K562 (cell line): ENCODE results near the gene SYS1. TPM values are rescaled to one million over a fixed set of nuclear protein-coding genes. Genes with fewer than 3 reads are reported as not detected.
A peak's percentile ranks its signal among the peaks of the same experiment; 100 is the strongest.

Experiments used
- ATAC-seq: fragments of 200-7000 bp; cut with Tn5 transposase; 3 replicates; pipeline ENCODE4 v1.9.1; 2020; ENCODE audit warnings: moderate library complexity
- BruUV-seq: library from RNA; stranded (reverse); fragments of 400-500 nt; replicated peaks from 2 replicates; lab custom pipeline; 2021; lab: Mats Ljungman, UMichigan
- CTCF ChIA-PET: fragments of 300-600 bp; formaldehyde crosslinking; extraction: SDS; loops from one replicate; lab custom pipeline; 2021; ENCODE audit warnings: low intra/inter-chr PET ratio; lab: Yijun Ruan, JAX
- POLR2A ChIA-PET: fragments of 300-600, 350-650 bp; sonication (Branson Sonifier 250); formaldehyde crosslinking; extraction: SDS; loops from one replicate; lab custom pipeline; 2021; ENCODE audit warnings: antibody characterized with exemption, inconsistent platforms; lab: Yijun Ruan, JAX
- DNase-seq, 4 experiments: peaks; one replicate each; pipeline versions ENCODE4 v3.0.0 to v3.0.0-alpha.2; 2011 to 2018; ENCODE audit warnings: low spot score in 3 of 4, mixed read lengths in 3 of 4; ENCODE audit errors: extremely low read depth in 1 of 4
- FAIRE-seq: peaks from 2 replicates; lab custom pipeline; 2011; peaks lifted over from hg19 to GRCh38; lab: Jason Lieb, UNC
- H2AFZ ChIP-seq: 2 replicates; pipeline ENCODE4 v1.6.0; 2011; ENCODE audit warnings: low read depth, low read length, control low read depth, inconsistent platforms
- H3K27ac ChIP-seq: fragments of 200-600 bp; 3 replicates; pipeline ENCODE4 v1.8.0; 2011; ENCODE audit warnings: low read depth, mild to moderate bottlenecking, control low read depth, inconsistent platforms, low read length, moderate library complexity, mixed read lengths; ENCODE audit errors: extremely low read depth
- H3K27me3 ChIP-seq, 2 experiments: fragments of 300-600 bp in 1 of 2; 2 replicates in 1 of 2; 3 replicates in 1 of 2; pipeline versions ENCODE4 v1.6.0 to v1.8.0; 2011; ENCODE audit warnings: inconsistent platforms in 2 of 2, low read length in 2 of 2, mild to moderate bottlenecking in 1 of 2, mixed read lengths in 1 of 2, moderate library complexity in 1 of 2; ENCODE audit not compliant: control insufficient read depth in 2 of 2, insufficient read depth in 2 of 2
- H3K36me3 ChIP-seq: fragments of 300-600 bp; 3 replicates; pipeline ENCODE4 v1.8.0; 2011; ENCODE audit warnings: mild to moderate bottlenecking, low read length, inconsistent platforms; ENCODE audit not compliant: control insufficient read depth, insufficient read depth
- H3K4me1 ChIP-seq, 2 experiments: fragments of 200-600 bp in 1 of 2; replicated peaks in 1 of 2; 2 replicates in 1 of 2; 3 replicates in 1 of 2; pipeline versions ENCODE4 v1.5.1 to v1.8.0; 2011; ENCODE audit warnings: inconsistent platforms in 2 of 2, low read length in 2 of 2, mild to moderate bottlenecking in 1 of 2, mixed read lengths in 1 of 2, moderate library complexity in 1 of 2; ENCODE audit not compliant: control insufficient read depth in 2 of 2, insufficient read depth in 2 of 2
- H3K4me2 ChIP-seq: 2 replicates; pipeline ENCODE4 v1.6.1; 2011; ENCODE audit warnings: low read length, control low read depth, inconsistent platforms, mixed read lengths; ENCODE audit not compliant: insufficient read depth
- H3K4me3 ChIP-seq: fragments of 200-600 bp; sonication (generic), shearing (Covaris generic); 2 replicates; pipeline ENCODE4 v1.5.1; 2016; ENCODE audit warnings: control low read depth, inconsistent platforms
- H3K79me2 ChIP-seq: fragments of 200-600 bp; 3 replicates; pipeline ENCODE4 v1.8.0; 2011; ENCODE audit warnings: low read length, inconsistent platforms; ENCODE audit not compliant: control insufficient read depth, insufficient read depth
- H3K9ac ChIP-seq, 2 experiments: 2 replicates each; pipeline versions ENCODE4 v1.6.0 to v1.6.1; 2011; ENCODE audit warnings: low read depth in 2 of 2, low read length in 2 of 2, control low read depth in 1 of 2, inconsistent platforms in 1 of 2, mild to moderate bottlenecking in 1 of 2, mixed read lengths in 1 of 2; ENCODE audit not compliant: insufficient read depth in 1 of 2
- H3K9me1 ChIP-seq: one replicate; pipeline ENCODE4 v1.6.0; 2011; ENCODE audit warnings: inconsistent platforms, mild to moderate bottlenecking, low read length, moderate library complexity; ENCODE audit not compliant: control insufficient read depth, insufficient read depth
- H3K9me3 ChIP-seq: replicated peaks from 2 replicates; pipeline ENCODE4 v1.5.1; 2011; ENCODE audit warnings: low read depth, low read length, inconsistent platforms; ENCODE audit not compliant: control insufficient read depth, insufficient read depth
- H4K20me1 ChIP-seq: replicated peaks from 2 replicates; pipeline ENCODE4 v1.6.1; 2011; ENCODE audit warnings: low read length, inconsistent platforms, mixed read lengths; ENCODE audit not compliant: control insufficient read depth, insufficient read depth
- NR4A1 ChIP-seq, 2 experiments: fragments of 250-450 bp in 1 of 2; fragments of 450-650 bp in 1 of 2; sonication (Bioruptor Pico) in 1 of 2; IDR thresholded peaks; 2 replicates each; pipeline versions ENCODE4 v1.4.0 to v1.6.1; 2016 to 2020; ENCODE audit warnings: mild to moderate bottlenecking in 2 of 2, missing compliant biosample characterization in 1 of 2, missing genetic modification characterization in 1 of 2, moderate library complexity in 1 of 2
- POLR2AphosphoS2 ChIP-seq: IDR thresholded peaks from 2 replicates; pipeline ENCODE4 v1.6.1; 2012; ENCODE audit warnings: low read length, improper control_type of control experiment
- RAD21 ChIP-seq, 2 experiments: fragments of 250-450 bp in 1 of 2; fragments of 450-650 bp in 1 of 2; sonication (Bioruptor Pico) in 1 of 2; formaldehyde crosslinking in 1 of 2; IDR thresholded peaks in 1 of 2; conservative IDR thresholded peaks in 1 of 2; 2 replicates each; pipeline versions ENCODE4 v1.4.0 to v1.8.0; 2020 to 2022; ENCODE audit warnings: mild to moderate bottlenecking in 2 of 2, moderate library complexity in 1 of 2
- ZFPM2 ChIP-seq: fragments of 250-450 bp; sonication (Bioruptor Pico); IDR thresholded peaks from 2 replicates; pipeline ENCODE4 v1.5.1; 2022; ENCODE audit warnings: mild to moderate bottlenecking
- WGBS: fragments of 100-300 bp; shearing (Covaris generic); methylation state at CpG from one replicate; pipeline ENCODE4 v1.1.6; 2016; ENCODE audit warnings: low coverage, mixed read lengths; ENCODE audit not compliant: insufficient coverage; ENCODE audit errors: missing lambda C conversion rate; 5-methylcytosine and 5-hydroxymethylcytosine counted together
- in situ Hi-C: fragments of 300-500 bp; cut with MboI; formaldehyde crosslinking; loops from 4 replicates; pipeline ENCODE4 v1.15.0; 2018; ENCODE audit warnings: inconsistent platforms, mixed read lengths
- intact Hi-C: fragments of 100-400 bp; cut with micrococcal nuclease; formaldehyde crosslinking; loops from 2 replicates; pipeline ENCODE4 v1.14.2; 2022
- polyA plus RNA-seq, 8 experiments: library from polyadenylated mRNA; depleted of rRNA in 4 of 8; stranded (reverse) in 5 of 8; unstranded in 3 of 8; fragments of >200 nt; fragmentation: Nextera tagmentation in 2 of 8; fragmentation: Illumina TruSeq in 1 of 8; extraction: Ambion mirVana in 2 of 8; extraction: Trizol in 1 of 8; gene quantifications; 2 replicates each; pipeline versions ENCODE4 v1.2.1 to v1.2.3, GENCODE V29; 2011 to 2014; ENCODE audit warnings: inconsistent platforms in 1 of 8, missing spikeins in 1 of 8
- total RNA-seq, 7 experiments: library from RNA; depleted of rRNA in 6 of 7; stranded (reverse); fragments of >200 nt in 6 of 7; fragmentation: Illumina TruSeq in 2 of 7; extraction: Trizol in 2 of 7; gene quantifications; 2 replicates each; pipeline versions ENCODE4 v1.2.1 to v1.2.3, GENCODE V29; 2011 to 2021; ENCODE audit warnings: low replicate concordance in 1 of 7
- TF ChIP-seq, protein P1 (sequence below), 2 experiments: IDR thresholded peaks; 2 replicates each; pipeline ENCODE4 v1.6.1; 2012; ENCODE audit warnings: improper control_type of control experiment in 2 of 2, low read depth in 2 of 2, low read length in 2 of 2, borderline replicate concordance in 1 of 2
- TF ChIP-seq, protein P2 (sequence below): fragments of 250-450 bp; sonication (Bioruptor Pico); IDR thresholded peaks from 2 replicates; pipeline ENCODE4 v1.4.0; 2020; ENCODE audit warnings: mild to moderate bottlenecking, moderate library complexity, borderline replicate concordance
- TF ChIP-seq, protein P3 (sequence below): sonication (generic); IDR thresholded peaks from 2 replicates; pipeline ENCODE4 v1.6.1; 2016
- TF ChIP-seq, protein P4 (sequence below), 2 experiments: IDR thresholded peaks in 1 of 2; conservative IDR thresholded peaks in 1 of 2; 2 replicates each; pipeline ENCODE4 v1.6.1; 2016; ENCODE audit warnings: low read depth in 2 of 2, mild to moderate bottlenecking in 1 of 2, missing compliant biosample characterization in 1 of 2, missing genetic modification characterization in 1 of 2, moderate library complexity in 1 of 2

Gene SYS1
- total and polyA plus RNA-seq, 9 of the 15 experiments (the other 6 are each of a cell fraction or from before 2014, with no cell fraction given) = 11.1 to 25.2 (median 17.5) TPM

DNA sequence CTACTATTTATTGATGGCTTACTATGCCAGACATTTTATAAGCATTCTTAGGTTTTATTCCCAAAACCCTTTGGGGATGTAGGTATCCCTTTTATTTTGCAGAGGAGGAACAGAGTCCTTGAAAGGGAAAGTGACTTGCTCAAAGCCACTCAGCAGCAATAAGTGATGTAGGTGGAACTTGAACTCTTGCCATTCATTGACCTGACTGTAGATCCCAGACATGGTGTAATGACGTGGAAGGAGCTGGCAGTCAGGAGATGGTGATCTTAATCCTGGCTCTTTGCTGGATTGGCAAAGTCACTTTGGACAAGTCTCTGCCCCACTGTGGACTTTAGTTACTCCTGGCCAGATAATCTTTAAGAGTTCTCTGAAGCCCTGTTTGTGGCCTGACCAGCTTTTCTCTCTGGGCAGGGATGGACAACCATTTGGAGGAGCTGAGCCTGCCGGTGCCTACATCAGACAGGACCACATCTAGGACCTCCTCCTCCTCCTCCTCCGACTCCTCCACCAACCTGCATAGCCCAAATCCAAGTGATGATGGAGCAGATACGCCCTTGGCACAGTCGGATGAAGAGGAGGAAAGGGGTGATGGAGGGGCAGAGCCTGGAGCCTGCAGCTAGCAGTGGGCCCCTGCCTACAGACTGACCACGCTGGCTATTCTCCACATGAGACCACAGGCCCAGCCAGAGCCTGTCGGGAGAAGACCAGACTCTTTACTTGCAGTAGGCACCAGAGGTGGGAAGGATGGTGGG, 46.7 kb downstream of the SYS1 start (continued):
- TF ChIP-seq, protein P1, sequence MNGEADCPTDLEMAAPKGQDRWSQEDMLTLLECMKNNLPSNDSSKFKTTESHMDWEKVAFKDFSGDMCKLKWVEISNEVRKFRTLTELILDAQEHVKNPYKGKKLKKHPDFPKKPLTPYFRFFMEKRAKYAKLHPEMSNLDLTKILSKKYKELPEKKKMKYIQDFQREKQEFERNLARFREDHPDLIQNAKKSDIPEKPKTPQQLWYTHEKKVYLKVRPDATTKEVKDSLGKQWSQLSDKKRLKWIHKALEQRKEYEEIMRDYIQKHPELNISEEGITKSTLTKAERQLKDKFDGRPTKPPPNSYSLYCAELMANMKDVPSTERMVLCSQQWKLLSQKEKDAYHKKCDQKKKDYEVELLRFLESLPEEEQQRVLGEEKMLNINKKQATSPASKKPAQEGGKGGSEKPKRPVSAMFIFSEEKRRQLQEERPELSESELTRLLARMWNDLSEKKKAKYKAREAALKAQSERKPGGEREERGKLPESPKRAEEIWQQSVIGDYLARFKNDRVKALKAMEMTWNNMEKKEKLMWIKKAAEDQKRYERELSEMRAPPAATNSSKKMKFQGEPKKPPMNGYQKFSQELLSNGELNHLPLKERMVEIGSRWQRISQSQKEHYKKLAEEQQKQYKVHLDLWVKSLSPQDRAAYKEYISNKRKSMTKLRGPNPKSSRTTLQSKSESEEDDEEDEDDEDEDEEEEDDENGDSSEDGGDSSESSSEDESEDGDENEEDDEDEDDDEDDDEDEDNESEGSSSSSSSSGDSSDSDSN (IDR thresholded peaks at IDR 0.05; ENCODE audit: borderline replicate concordance in 1 of 2, low read depth in 2 of 2, low read length in 2 of 2) = no peak
- TF ChIP-seq NR4A1 (CRISPR knock-in tag; IDR thresholded peaks at IDR 0.05) = no peak
- TF ChIP-seq NR4A1 (tag; IDR thresholded peaks at IDR 0.05) = no peak

DNA sequence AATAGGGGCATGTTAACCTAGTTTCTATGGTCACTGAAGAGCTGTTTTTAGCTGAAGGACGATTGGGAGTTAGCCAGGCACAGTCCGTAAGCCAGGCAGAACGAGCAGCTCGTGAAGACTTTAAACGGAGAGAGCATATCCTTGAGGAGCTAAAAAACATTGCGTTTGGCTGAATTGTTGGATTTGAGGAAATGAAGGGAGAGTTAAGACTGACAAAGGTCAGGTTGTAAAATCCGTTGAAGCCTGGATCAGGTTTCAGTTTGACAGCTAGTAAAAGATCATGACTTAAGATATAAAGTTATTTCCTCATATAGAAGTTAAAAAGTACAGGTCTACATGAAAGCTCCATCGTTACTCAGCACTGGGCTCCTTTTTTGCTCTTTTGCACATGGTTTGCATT, 47.9 kb downstream of the SYS1 start:
- no peak for ATAC-seq
- no peaks in the 10 kb centered on the region for H3K9me3 ChIP-seq
- H3K4me2 ChIP-seq = no peak overlapping the region; the same call in 1 of the 2 replicates
- H3K27ac ChIP-seq = peak overlapping the region; percentile 25; the same call in 1 of the 3 replicates
- no TSS peak for BruUV-seq
- 10% methylated on average over 8 of the region's 8 CpGs for WGBS
- no peak for FAIRE-seq
- ChIA-PET POLR2A (interaction anchor here (1.2 kb wide), 1 partner anchor 37 kb away, joined by 3 read pairs; no protein-coding TSS in a partner anchor), CTCF (no interaction called here)
- in situ Hi-C loops = no loop called here
- H3K9me1 ChIP-seq = no peaks in the 10 kb centered on the region
- no peak overlapping the region for H2AFZ ChIP-seq
- no peaks in the 10 kb centered on the region for H4K20me1 ChIP-seq
- H3K36me3 ChIP-seq = peaks cover 19% of the 10 kb centered on the region
- H3K79me2 ChIP-seq = peaks cover 17% of the 10 kb centered on the region; the same call in 2 of the 3 replicates
- DNase-seq = no peak
- intact Hi-C loops = no loop called here
- H3K9ac ChIP-seq = no peak overlapping the region
- peaks cover 19 to 21% of the 10 kb centered on the region in 2 experiments; a peak in 4 of 5 replicates for H3K4me1 ChIP-seq
- H3K4me3 ChIP-seq = no peak overlapping the region
- no peaks in the 10 kb centered on the region for H3K27me3 ChIP-seq
- TF ChIP-seq RAD21 (CRISPR knock-in tag; conservative IDR thresholded peaks at IDR 0.05 in 1 of 2, IDR thresholded peaks at IDR 0.05 in 1 of 2) (no peak), ZFPM2 (CRISPR knock-in tag) (no peak), POLR2AphosphoS2 (no peak)
- TF ChIP-seq, protein P2, sequence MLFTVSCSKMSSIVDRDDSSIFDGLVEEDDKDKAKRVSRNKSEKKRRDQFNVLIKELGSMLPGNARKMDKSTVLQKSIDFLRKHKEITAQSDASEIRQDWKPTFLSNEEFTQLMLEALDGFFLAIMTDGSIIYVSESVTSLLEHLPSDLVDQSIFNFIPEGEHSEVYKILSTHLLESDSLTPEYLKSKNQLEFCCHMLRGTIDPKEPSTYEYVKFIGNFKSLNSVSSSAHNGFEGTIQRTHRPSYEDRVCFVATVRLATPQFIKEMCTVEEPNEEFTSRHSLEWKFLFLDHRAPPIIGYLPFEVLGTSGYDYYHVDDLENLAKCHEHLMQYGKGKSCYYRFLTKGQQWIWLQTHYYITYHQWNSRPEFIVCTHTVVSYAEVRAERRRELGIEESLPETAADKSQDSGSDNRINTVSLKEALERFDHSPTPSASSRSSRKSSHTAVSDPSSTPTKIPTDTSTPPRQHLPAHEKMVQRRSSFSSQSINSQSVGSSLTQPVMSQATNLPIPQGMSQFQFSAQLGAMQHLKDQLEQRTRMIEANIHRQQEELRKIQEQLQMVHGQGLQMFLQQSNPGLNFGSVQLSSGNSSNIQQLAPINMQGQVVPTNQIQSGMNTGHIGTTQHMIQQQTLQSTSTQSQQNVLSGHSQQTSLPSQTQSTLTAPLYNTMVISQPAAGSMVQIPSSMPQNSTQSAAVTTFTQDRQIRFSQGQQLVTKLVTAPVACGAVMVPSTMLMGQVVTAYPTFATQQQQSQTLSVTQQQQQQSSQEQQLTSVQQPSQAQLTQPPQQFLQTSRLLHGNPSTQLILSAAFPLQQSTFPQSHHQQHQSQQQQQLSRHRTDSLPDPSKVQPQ = no peak
- TF ChIP-seq, protein P3, sequence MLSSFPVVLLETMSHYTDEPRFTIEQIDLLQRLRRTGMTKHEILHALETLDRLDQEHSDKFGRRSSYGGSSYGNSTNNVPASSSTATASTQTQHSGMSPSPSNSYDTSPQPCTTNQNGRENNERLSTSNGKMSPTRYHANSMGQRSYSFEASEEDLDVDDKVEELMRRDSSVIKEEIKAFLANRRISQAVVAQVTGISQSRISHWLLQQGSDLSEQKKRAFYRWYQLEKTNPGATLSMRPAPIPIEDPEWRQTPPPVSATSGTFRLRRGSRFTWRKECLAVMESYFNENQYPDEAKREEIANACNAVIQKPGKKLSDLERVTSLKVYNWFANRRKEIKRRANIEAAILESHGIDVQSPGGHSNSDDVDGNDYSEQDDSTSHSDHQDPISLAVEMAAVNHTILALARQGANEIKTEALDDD = peak; percentile 76
- TF ChIP-seq, protein P4, sequence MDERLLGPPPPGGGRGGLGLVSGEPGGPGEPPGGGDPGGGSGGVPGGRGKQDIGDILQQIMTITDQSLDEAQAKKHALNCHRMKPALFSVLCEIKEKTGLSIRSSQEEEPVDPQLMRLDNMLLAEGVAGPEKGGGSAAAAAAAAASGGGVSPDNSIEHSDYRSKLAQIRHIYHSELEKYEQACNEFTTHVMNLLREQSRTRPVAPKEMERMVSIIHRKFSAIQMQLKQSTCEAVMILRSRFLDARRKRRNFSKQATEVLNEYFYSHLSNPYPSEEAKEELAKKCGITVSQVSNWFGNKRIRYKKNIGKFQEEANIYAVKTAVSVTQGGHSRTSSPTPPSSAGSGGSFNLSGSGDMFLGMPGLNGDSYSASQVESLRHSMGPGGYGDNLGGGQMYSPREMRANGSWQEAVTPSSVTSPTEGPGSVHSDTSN (CRISPR knock-in tag; IDR thresholded peaks at IDR 0.05; ENCODE audit: low read depth) = no peak
- TF ChIP-seq, protein P4 (tag; conservative IDR thresholded peaks at IDR 0.05; ENCODE audit: low read depth) = peak; percentile 23
